Measurements from ENCODE around the gene CLDN9.

- TF ChIP-seq CBX2 (IDR thresholded peaks at IDR 0.05; ENCODE audit: borderline replicate concordance, low read depth) (no peak), POLR2A (IDR thresholded peaks at IDR 0.05; ENCODE audit: low read length) (peak; percentile 92), ZFP36 (IDR thresholded peaks at IDR 0.05; ENCODE audit: borderline replicate concordance, partially characterized antibody) (peak; percentile 96), SMC3 (IDR thresholded peaks at IDR 0.05) (no peak), MAFK (IDR thresholded peaks at IDR 0.05; ENCODE audit: partially characterized antibody) (no peak), FOXS1 (CRISPR knock-in tag; IDR thresholded peaks at IDR 0.05) (no peak), POLR2AphosphoS2 (conservative IDR thresholded peaks at IDR 0.05; ENCODE audit: low read length) (no peak), JUNB (IDR thresholded peaks at IDR 0.05) (no peak), BHLHE40 (IDR thresholded peaks at IDR 0.05; ENCODE audit: low read depth, low read length) (no peak)
- TF ChIP-seq, protein P1, sequence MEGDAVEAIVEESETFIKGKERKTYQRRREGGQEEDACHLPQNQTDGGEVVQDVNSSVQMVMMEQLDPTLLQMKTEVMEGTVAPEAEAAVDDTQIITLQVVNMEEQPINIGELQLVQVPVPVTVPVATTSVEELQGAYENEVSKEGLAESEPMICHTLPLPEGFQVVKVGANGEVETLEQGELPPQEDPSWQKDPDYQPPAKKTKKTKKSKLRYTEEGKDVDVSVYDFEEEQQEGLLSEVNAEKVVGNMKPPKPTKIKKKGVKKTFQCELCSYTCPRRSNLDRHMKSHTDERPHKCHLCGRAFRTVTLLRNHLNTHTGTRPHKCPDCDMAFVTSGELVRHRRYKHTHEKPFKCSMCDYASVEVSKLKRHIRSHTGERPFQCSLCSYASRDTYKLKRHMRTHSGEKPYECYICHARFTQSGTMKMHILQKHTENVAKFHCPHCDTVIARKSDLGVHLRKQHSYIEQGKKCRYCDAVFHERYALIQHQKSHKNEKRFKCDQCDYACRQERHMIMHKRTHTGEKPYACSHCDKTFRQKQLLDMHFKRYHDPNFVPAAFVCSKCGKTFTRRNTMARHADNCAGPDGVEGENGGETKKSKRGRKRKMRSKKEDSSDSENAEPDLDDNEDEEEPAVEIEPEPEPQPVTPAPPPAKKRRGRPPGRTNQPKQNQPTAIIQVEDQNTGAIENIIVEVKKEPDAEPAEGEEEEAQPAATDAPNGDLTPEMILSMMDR (IDR thresholded peaks at IDR 0.05), result no peak
Observed at GRCh38 chr16:2980227-2981176, 32.2 kb upstream of the CLDN9 start, which contains the start of gene PKMYT1.

All from A549 (cell line).